HG03139 (cell line): ENCODE results near the gene KHDC4.
A peak's percentile ranks its signal among the peaks of the same experiment; 100 is the strongest.
"Not testable (repeated sequence)": the region's sequence is repeated elsewhere in the genome, so short reads cannot be mapped to it uniquely, and the experiment has no call there.

Experiments
- ATAC-seq: cut with Tn5 transposase; IDR thresholded peaks from one replicate; pipeline ENCODE4 v1.9.1; 2021; ENCODE audit not compliant: unreplicated experiment

KHDC4 gene

GRCh38 chr1:155911156-155912055, 22.8 kb downstream of the KHDC4 start, which contains the start of gene RIT1:
Gene RIT1, minus strand, starts transcription at chr1:155911349. Its CDS starts 588 bp downstream, at chr1:155910761.
- ATAC-seq: peak; percentile 81

- ATAC-seq: no peak
Observed at GRCh38 chr1:155910621-155911121, 23.5 kb downstream of the KHDC4 start.

- no peak for ATAC-seq
Observed at GRCh38 chr1:155909894-155910293, 24.3 kb downstream of the KHDC4 start.

- no peak for ATAC-seq
Observed at GRCh38 chr1:155904261-155904660, 30.0 kb downstream of the KHDC4 start.

- no peak for ATAC-seq
Observed at GRCh38 chr1:155900161-155900560, 34.1 kb downstream of the KHDC4 start.

GRCh38 chr1:155899683-155900082, 34.5 kb downstream of the KHDC4 start:
- no peak for ATAC-seq

- no peak for ATAC-seq
Observed at GRCh38 chr1:155898888-155899287, 35.3 kb downstream of the KHDC4 start.

- no peak for ATAC-seq
Observed at GRCh38 chr1:155897746-155898145, 36.5 kb downstream of the KHDC4 start.

- ATAC-seq: not testable (repeated sequence)
Observed at GRCh38 chr1:155896476-155896875, 37.7 kb downstream of the KHDC4 start.

GRCh38 chr1:155895617-155896016, 38.6 kb downstream of the KHDC4 start:
- not testable (repeated sequence) for ATAC-seq

GRCh38 chr1:155893389-155894142, 40.6 kb downstream of the KHDC4 start:
- no peak for ATAC-seq

GRCh38 chr1:155892796-155893195, 41.4 kb downstream of the KHDC4 start:
- no peak for ATAC-seq

- no peak for ATAC-seq
Observed at GRCh38 chr1:155890251-155890650, 44.0 kb downstream of the KHDC4 start.

GRCh38 chr1:155889566-155889965, 44.6 kb downstream of the KHDC4 start:
- no peak for ATAC-seq

- ATAC-seq: no peak
Observed at GRCh38 chr1:155888481-155888880, 45.7 kb downstream of the KHDC4 start.

GRCh38 chr1:155884982-155885381, 49.2 kb downstream of the KHDC4 start:
- ATAC-seq: no peak

- no peak for ATAC-seq
Observed at GRCh38 chr1:155884031-155884960, 49.9 kb downstream of the KHDC4 start.

GRCh38 chr1:155882766-155883165, 51.4 kb downstream of the KHDC4 start:
- no peak for ATAC-seq

- ATAC-seq: no peak
Observed at GRCh38 chr1:155882235-155882634, 52.0 kb downstream of the KHDC4 start.

- ATAC-seq: no peak
Observed at GRCh38 chr1:155880950-155881349, 53.3 kb downstream of the KHDC4 start.

GRCh38 chr1:155880251-155880650, 54.0 kb downstream of the KHDC4 start:
- no peak for ATAC-seq
